Bronchial epithelial cell (primary cell): ENCODE measurements around the gene PLPP1. TPM values are rescaled to one million over a fixed set of nuclear protein-coding genes. Genes with fewer than 3 reads are reported as not detected.

Experiments used
- DNase-seq: peaks from one replicate; pipeline ENCODE4 v3.0.0-alpha.2; 2010; ENCODE audit warnings: low read depth
- FAIRE-seq: peaks from 2 replicates; lab custom pipeline; 2011; peaks lifted over from hg19 to GRCh38; lab: Jason Lieb, UNC
- H3K27me3 ChIP-seq: 2 replicates; pipeline ENCODE4 v1.5.1; 2011; ENCODE audit warnings: low read length; ENCODE audit not compliant: control insufficient read depth, insufficient read depth
- H3K36me3 ChIP-seq: 2 replicates; pipeline ENCODE4 v1.5.1; 2011; ENCODE audit warnings: low read length; ENCODE audit not compliant: control insufficient read depth, insufficient read depth
- H3K4me3 ChIP-seq: 2 replicates; pipeline ENCODE4 v1.5.1; 2011; ENCODE audit warnings: mild to moderate bottlenecking, low read depth, low read length, control low read depth
- total RNA-seq: library from RNA; depleted of rRNA; stranded (reverse); fragments of >200 nt; gene quantifications from 2 replicates; pipeline ENCODE4 v1.2.1, GENCODE V29; 2014
- TF ChIP-seq, protein P1 (sequence below): IDR thresholded peaks from 2 replicates; pipeline ENCODE4 v1.5.1; 2011; ENCODE audit warnings: mild to moderate bottlenecking, moderate library complexity, low read length, control low read depth, inconsistent platforms; ENCODE audit not compliant: insufficient read depth, severe bottlenecking

The PLPP1 gene
- total RNA-seq, 1 donor from 2014 or later: 17.6 TPM

DNA sequence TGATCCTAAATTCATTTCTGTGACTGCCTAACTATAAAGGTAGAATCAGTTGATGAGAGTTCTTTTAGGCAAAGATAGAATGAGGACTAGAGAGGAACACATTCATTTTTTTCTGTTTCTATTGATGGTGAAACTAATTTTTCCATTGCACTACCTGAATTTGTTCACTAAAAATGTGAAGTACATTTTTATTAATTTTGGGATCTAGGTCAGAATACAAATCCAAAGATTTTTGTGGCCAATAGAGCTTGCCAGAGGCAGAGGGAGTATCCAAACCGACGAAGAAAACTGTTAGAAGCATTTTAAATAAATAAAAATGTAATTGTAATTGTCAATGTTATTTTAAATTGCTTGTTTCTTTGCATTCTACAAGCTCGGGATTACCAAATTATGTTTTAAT lies 148.9 kb downstream of the PLPP1 start:
- DNase-seq: no peak
- Histone ChIP-seq H3K4me3 (no peak overlapping the region), H3K36me3 (peaks cover 2% of the 10 kb centered on the region), H3K27me3 (no peaks in the 10 kb centered on the region)
- no peak for FAIRE-seq
- TF ChIP-seq, protein P1, sequence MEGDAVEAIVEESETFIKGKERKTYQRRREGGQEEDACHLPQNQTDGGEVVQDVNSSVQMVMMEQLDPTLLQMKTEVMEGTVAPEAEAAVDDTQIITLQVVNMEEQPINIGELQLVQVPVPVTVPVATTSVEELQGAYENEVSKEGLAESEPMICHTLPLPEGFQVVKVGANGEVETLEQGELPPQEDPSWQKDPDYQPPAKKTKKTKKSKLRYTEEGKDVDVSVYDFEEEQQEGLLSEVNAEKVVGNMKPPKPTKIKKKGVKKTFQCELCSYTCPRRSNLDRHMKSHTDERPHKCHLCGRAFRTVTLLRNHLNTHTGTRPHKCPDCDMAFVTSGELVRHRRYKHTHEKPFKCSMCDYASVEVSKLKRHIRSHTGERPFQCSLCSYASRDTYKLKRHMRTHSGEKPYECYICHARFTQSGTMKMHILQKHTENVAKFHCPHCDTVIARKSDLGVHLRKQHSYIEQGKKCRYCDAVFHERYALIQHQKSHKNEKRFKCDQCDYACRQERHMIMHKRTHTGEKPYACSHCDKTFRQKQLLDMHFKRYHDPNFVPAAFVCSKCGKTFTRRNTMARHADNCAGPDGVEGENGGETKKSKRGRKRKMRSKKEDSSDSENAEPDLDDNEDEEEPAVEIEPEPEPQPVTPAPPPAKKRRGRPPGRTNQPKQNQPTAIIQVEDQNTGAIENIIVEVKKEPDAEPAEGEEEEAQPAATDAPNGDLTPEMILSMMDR: no peak

DNA sequence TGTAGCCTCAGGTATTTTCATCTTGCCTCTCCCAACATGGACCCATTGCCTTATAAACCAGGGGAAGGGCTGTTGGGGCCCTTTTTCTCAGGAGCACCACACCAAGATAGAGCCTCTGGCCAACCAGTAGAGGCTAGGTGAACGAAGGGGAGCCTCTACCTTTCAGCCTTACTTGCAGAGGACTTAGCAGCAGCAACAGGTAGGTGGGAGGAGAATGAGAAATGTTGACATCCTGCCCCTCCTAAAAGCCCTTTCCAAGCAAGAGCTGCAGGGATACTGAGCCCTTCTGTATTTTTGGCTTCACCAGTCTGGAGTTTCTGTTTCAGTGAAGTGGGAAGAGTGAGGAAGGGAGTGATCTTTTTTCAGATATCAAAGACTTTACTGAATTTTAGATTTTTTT lies 149.5 kb downstream of the PLPP1 start:
- DNase-seq: no peak
- TF ChIP-seq, protein P1: no peak
- no peak for FAIRE-seq
- Histone ChIP-seq H3K4me3 (no peak overlapping the region), H3K27me3 (no peaks in the 10 kb centered on the region), H3K36me3 (no peaks in the 10 kb centered on the region)

DNA sequence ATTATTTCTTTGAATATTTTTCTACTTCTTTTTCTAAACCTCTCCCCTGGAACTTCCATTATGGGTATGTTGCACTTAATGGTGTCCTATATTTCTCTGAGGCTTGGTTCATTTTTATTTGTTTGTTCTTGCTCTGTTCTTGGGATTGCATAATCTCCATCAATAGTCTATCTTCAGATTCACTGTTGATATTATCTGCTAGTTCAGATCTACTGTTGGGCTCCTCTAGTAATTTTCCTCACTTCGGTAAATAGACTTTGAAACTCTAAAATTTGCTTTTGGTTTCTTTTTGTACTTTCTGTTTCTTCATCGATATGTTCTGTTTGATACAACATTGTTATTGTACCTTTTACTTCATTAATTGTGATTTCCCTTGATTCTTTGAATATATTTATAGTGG lies 150.7 kb downstream of the PLPP1 start:
- no peak overlapping the region for H3K4me3 ChIP-seq
- no peak for DNase-seq
- peaks cover 1% of the 10 kb centered on the region for H3K36me3 ChIP-seq
- H3K27me3 ChIP-seq: no peaks in the 10 kb centered on the region
- TF ChIP-seq, protein P1: no peak
- FAIRE-seq: no peak

DNA sequence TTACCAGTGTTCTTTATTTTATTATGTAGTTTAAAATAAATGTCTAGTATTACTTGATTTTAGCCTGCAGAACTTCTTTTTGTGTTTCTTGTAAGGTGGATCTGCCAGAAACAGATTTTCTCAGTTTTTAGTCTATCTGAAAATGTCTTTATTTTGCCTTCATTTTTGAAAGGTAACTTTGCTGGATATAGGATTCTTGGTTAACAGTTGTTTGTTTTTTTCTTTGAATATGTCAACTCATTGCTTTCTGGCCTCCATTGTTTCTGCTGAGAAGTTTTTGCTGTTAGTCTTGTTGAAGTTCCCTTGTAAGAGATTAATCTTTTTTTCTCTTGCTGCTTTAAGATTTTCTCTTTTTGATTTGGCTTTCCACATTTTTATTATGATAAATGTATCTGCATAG lies 151.5 kb downstream of the PLPP1 start:
- H3K27me3 ChIP-seq: no peaks in the 10 kb centered on the region
- FAIRE-seq (no peak), DNase-seq (no peak)
- TF ChIP-seq, protein P1: no peak
- no peak overlapping the region for H3K4me3 ChIP-seq
- H3K36me3 ChIP-seq: peaks cover 1% of the 10 kb centered on the region

DNA sequence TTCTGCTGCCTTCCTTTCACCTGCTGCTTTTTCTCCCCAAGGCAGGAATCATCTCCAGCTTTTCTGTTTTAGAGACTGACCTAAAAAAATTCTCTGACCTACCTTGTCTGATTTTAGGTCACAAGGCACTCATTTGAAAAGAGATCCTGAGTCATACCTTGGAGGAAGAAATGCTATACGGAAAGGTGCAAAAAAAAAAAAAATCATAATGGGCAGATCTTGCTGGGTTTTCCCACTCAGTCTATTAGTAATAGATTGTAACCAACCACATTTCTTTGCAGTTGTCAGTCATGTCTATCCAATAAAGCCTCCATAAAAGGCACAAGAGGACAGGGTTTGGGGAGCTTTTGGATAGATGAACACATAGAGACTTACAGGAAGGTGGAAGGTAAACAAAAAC lies 157.0 kb downstream of the PLPP1 start:
- DNase-seq: no peak
- TF ChIP-seq, protein P1: no peak
- no peak for FAIRE-seq

More for the DNA sequence above, 157.0 kb downstream of the PLPP1 start:
- Histone ChIP-seq H3K27me3 (no peaks in the 10 kb centered on the region), H3K4me3 (no peak overlapping the region), H3K36me3 (peaks cover 3% of the 10 kb centered on the region)

Other genes starting within 250 kb of the PLPP1 start
- 16.3 and 18.8 TPM in 2 replicates for gene DHX29, start 227.3 kb downstream of the PLPP1 start, total RNA-seq
- 82.1 and 94.5 TPM in 2 replicates for gene MTREX, start 227.0 kb downstream of the PLPP1 start, total RNA-seq
- gene SLC38A9, start 177.4 kb upstream of the PLPP1 start, total RNA-seq: 30.7 and 32.4 TPM in 2 replicates
- under 0.01 TPM in 1 of 2 replicates, not detected in the other for gene DDX4, start 203.1 kb upstream of the PLPP1 start, total RNA-seq